Neural crest cell (in vitro differentiated cells): Measurements from ENCODE around the gene SLC39A11. TPM values are rescaled to one million over a fixed set of nuclear protein-coding genes. Genes with fewer than 3 reads are reported as not detected.

Source experiments
- DNase-seq: peaks from one replicate; pipeline ENCODE4 v3.0.0; 2021; ENCODE audit warnings: low read depth, mixed read lengths, low spot score
- H3K27ac Mint-ChIP-seq: one replicate; pipeline ENCODE4 v1.8.0; 2021; ENCODE audit warnings: mild to moderate bottlenecking, mixed read lengths; ENCODE audit not compliant: unreplicated experiment
- H3K27me3 Mint-ChIP-seq: 2 replicates; pipeline ENCODE4 v1.8.0; 2021; ENCODE audit warnings: low read depth, mild to moderate bottlenecking, mixed read lengths
- H3K36me3 Mint-ChIP-seq: 2 replicates; pipeline ENCODE4 v1.8.0; 2021; ENCODE audit warnings: low read depth, mild to moderate bottlenecking, mixed read lengths
- H3K4me1 Mint-ChIP-seq: 2 replicates; pipeline ENCODE4 v1.8.0; 2021; ENCODE audit warnings: mixed read lengths
- H3K4me3 Mint-ChIP-seq: one replicate; pipeline ENCODE4 v1.8.0; 2021; ENCODE audit warnings: mild to moderate bottlenecking, mixed read lengths
- H3K9me3 Mint-ChIP-seq: 2 replicates; pipeline ENCODE4 v1.8.0; 2021; ENCODE audit warnings: mixed read lengths
- CTCF ChIP-seq: fragments of 200-600 bp; sonication (generic); conservative IDR thresholded peaks from 2 replicates; pipeline ENCODE4 v1.5.0; 2021; ENCODE audit warnings: antibody characterized with exemption, mild to moderate bottlenecking
- total RNA-seq: library from RNA; stranded (reverse); gene quantifications from 2 replicates; pipeline ENCODE4 v1.2.1, GENCODE V29; 2021

The SLC39A11 gene
- total RNA-seq, 1 donor from 2014 or later: 11.3 TPM

- peak overlapping the region; percentile 65 for H3K27ac Mint-ChIP-seq
- H3K4me1 Mint-ChIP-seq: peaks cover 56% of the 10 kb centered on the region
- no peak for TF ChIP-seq CTCF
- H3K4me3 Mint-ChIP-seq: no peak overlapping the region
- no peaks in the 10 kb centered on the region for H3K9me3 Mint-ChIP-seq
- H3K27me3 Mint-ChIP-seq: no peaks in the 10 kb centered on the region
- no peaks in the 10 kb centered on the region for H3K36me3 Mint-ChIP-seq
- no peak for DNase-seq
Observed at GRCh38 chr17:72948115-72948514, 144.4 kb downstream of the SLC39A11 start.

- Mint-ChIP-seq H3K9me3 (no peaks in the 10 kb centered on the region), H3K4me3 (no peak overlapping the region), H3K4me1 (peaks cover 51% of the 10 kb centered on the region), H3K36me3 (no peaks in the 10 kb centered on the region), H3K27me3 (no peaks in the 10 kb centered on the region), H3K27ac (no peak overlapping the region)
- DNase-seq: no peak
- no peak for TF ChIP-seq CTCF
Observed at GRCh38 chr17:72947475-72947874, 145.0 kb downstream of the SLC39A11 start.

- no peak for TF ChIP-seq CTCF
- no peak for DNase-seq
- no peak overlapping the region for H3K4me3 Mint-ChIP-seq
- no peaks in the 10 kb centered on the region for H3K36me3 Mint-ChIP-seq
- H3K27ac Mint-ChIP-seq: no peak overlapping the region
- peaks cover 49% of the 10 kb centered on the region for H3K4me1 Mint-ChIP-seq
- no peaks in the 10 kb centered on the region for H3K27me3 Mint-ChIP-seq
- H3K9me3 Mint-ChIP-seq: no peaks in the 10 kb centered on the region
Observed at GRCh38 chr17:72946696-72947095, 145.8 kb downstream of the SLC39A11 start.

- no peaks in the 10 kb centered on the region for H3K27me3 Mint-ChIP-seq
- no peaks in the 10 kb centered on the region for H3K36me3 Mint-ChIP-seq
- H3K4me1 Mint-ChIP-seq: peaks cover 46% of the 10 kb centered on the region
- TF ChIP-seq CTCF: no peak
- DNase-seq: no peak
- no peak overlapping the region for H3K27ac Mint-ChIP-seq
- H3K4me3 Mint-ChIP-seq: no peak overlapping the region
- H3K9me3 Mint-ChIP-seq: no peaks in the 10 kb centered on the region
Observed at GRCh38 chr17:72946156-72946555, 146.3 kb downstream of the SLC39A11 start.

GRCh38 chr17:72945473-72945872 lies 147.0 kb downstream of the SLC39A11 start:
- no peaks in the 10 kb centered on the region for H3K36me3 Mint-ChIP-seq
- no peak for DNase-seq
- no peaks in the 10 kb centered on the region for H3K27me3 Mint-ChIP-seq
- no peak for TF ChIP-seq CTCF
- peaks cover 46% of the 10 kb centered on the region for H3K4me1 Mint-ChIP-seq
- H3K4me3 Mint-ChIP-seq: no peak overlapping the region
- H3K9me3 Mint-ChIP-seq: no peaks in the 10 kb centered on the region
- H3K27ac Mint-ChIP-seq: no peak overlapping the region
